Liver (tissue), 9 donors: ENCODE results near the gene KPNA6. TPM values are rescaled to one million over a fixed set of nuclear protein-coding genes. Genes with fewer than 3 reads are reported as not detected.
A peak's percentile ranks its signal among the peaks of the same experiment; 100 is the strongest.

Experiments used
- DNase-seq: peaks from one replicate; pipeline ENCODE4 v3.0.0-alpha.2; 2017; ENCODE audit warnings: low spot score
- H3K27ac ChIP-seq, 2 donors: one replicate each; pipeline ENCODE4 v1.7.0; 2013; ENCODE audit warnings: inconsistent platforms in 2 of 2, low read length in 2 of 2, control low read depth in 1 of 2, low read depth in 1 of 2, mild to moderate bottlenecking in 1 of 2
- H3K27me3 ChIP-seq, 4 donors: one replicate each; pipeline versions ENCODE4 v1.6.1 to v1.7.0; 2013; ENCODE audit warnings: low read length in 3 of 4, inconsistent platforms in 1 of 4, mild to moderate bottlenecking in 1 of 4, moderate library complexity in 1 of 4; ENCODE audit not compliant: control insufficient read depth in 4 of 4, insufficient read depth in 4 of 4
- H3K36me3 ChIP-seq, 4 donors: one replicate each; pipeline versions ENCODE4 v1.6.1 to v1.7.0; 2013; ENCODE audit warnings: low read length in 3 of 4, mild to moderate bottlenecking in 3 of 4, low read depth in 1 of 4, moderate library complexity in 1 of 4; ENCODE audit not compliant: control insufficient read depth in 4 of 4, insufficient read depth in 3 of 4
- H3K4me1 ChIP-seq, 4 donors: one replicate each; pipeline versions ENCODE4 v1.6.1 to v1.7.0; 2013; ENCODE audit warnings: low read length in 3 of 4, mild to moderate bottlenecking in 3 of 4, moderate library complexity in 1 of 4; ENCODE audit not compliant: control insufficient read depth in 4 of 4, insufficient read depth in 4 of 4
- H3K4me3 ChIP-seq, 3 donors: one replicate each; pipeline versions ENCODE4 v1.6.1 to v1.7.0; 2013; ENCODE audit warnings: low read length in 3 of 3, control low read depth in 1 of 3, low read depth in 1 of 3, mild to moderate bottlenecking in 1 of 3
- H3K9ac ChIP-seq, 2 donors: one replicate each; pipeline ENCODE4 v1.7.0; 2013; ENCODE audit warnings: low read length in 2 of 2, mild to moderate bottlenecking in 2 of 2, moderate library complexity in 2 of 2, control low read depth in 1 of 2, low read depth in 1 of 2
- H3K9me3 ChIP-seq, 4 donors: one replicate each; pipeline versions ENCODE4 v1.6.1 to v1.7.0; 2013; ENCODE audit warnings: low read length in 3 of 4; ENCODE audit not compliant: control insufficient read depth in 4 of 4
- EGR1 ChIP-seq, 2 donors: IDR thresholded peaks; 2 replicates each; pipeline ENCODE4 v1.6.1; 2016 to 2018; ENCODE audit warnings: antibody characterized with exemption in 2 of 2, low read depth in 2 of 2
- RAD21 ChIP-seq, 2 donors: IDR thresholded peaks; 2 replicates each; pipeline ENCODE4 v1.6.1; 2016; ENCODE audit warnings: antibody characterized with exemption in 2 of 2, mild to moderate bottlenecking in 2 of 2
- REST ChIP-seq: IDR thresholded peaks from 2 replicates; pipeline ENCODE4 v1.6.1; 2016; ENCODE audit warnings: antibody characterized with exemption, mild to moderate bottlenecking
- RXRA ChIP-seq, 2 donors: IDR thresholded peaks; 2 replicates each; pipeline ENCODE4 v1.6.1; 2017 to 2018; ENCODE audit warnings: antibody characterized with exemption in 2 of 2, mild to moderate bottlenecking in 1 of 2
- SP1 ChIP-seq: IDR thresholded peaks from 2 replicates; pipeline ENCODE4 v1.6.1; 2018; ENCODE audit warnings: antibody characterized with exemption, mild to moderate bottlenecking
- TAF1 ChIP-seq: conservative IDR thresholded peaks from 2 replicates; pipeline ENCODE4 v1.6.1; 2016; ENCODE audit warnings: antibody characterized with exemption, mild to moderate bottlenecking
- YY1 ChIP-seq: IDR thresholded peaks from 2 replicates; pipeline ENCODE4 v1.6.1; 2016; ENCODE audit warnings: antibody characterized with exemption, mild to moderate bottlenecking
- WGBS: extraction: QIAGEN DNeasy Blood & Tissue Kit; methylation state at CpG from one replicate; pipeline ENCODE4 v1.1.7; 2013; 5-methylcytosine and 5-hydroxymethylcytosine counted together
- polyA plus RNA-seq, 2 donors: library from polyadenylated mRNA; stranded (reverse) in 1 of 2; unstranded in 1 of 2; fragments of 200-250 nt in 1 of 2; fragments of >200 nt in 1 of 2; fragmentation: Nextera tagmentation in 1 of 2; extraction: Ambion mirVana in 1 of 2; gene quantifications; one replicate each; pipeline versions ENCODE4 v1.2.1 to v1.2.3, GENCODE V29; 2013 to 2015
- total RNA-seq, 2 donors: library from RNA; depleted of rRNA; stranded (reverse); fragments of >200 nt; gene quantifications; one replicate each; pipeline ENCODE4 v1.2.3, GENCODE V29; 2014
- TF ChIP-seq, protein P1 (sequence below): IDR thresholded peaks from 2 replicates; pipeline ENCODE4 v1.6.1; 2016; ENCODE audit warnings: antibody characterized with exemption
- TF ChIP-seq, protein P2 (sequence below): IDR thresholded peaks from 2 replicates; pipeline ENCODE4 v1.6.1; 2016; ENCODE audit warnings: antibody characterized with exemption
- TF ChIP-seq, protein P3 (sequence below): fragments of 150-350 bp; IDR thresholded peaks from 2 replicates; pipeline ENCODE4 v1.5.1; 2017; ENCODE audit warnings: improper control_type of control experiment, low read depth, low read length; ENCODE audit not compliant: missing input control
- TF ChIP-seq, protein P4 (sequence below): IDR thresholded peaks from 2 replicates; pipeline ENCODE4 v1.6.1; 2016; ENCODE audit warnings: antibody characterized with exemption
- donor health status: healthy.
- donor health status: healthy.
- donor health status: healthy.
- donor health status: healthy.
- donor health status: healthy.

KPNA6 gene
- total and polyA plus RNA-seq, 4 donors, result 9.3 to 23.2 (median 16.7) TPM

DNA sequence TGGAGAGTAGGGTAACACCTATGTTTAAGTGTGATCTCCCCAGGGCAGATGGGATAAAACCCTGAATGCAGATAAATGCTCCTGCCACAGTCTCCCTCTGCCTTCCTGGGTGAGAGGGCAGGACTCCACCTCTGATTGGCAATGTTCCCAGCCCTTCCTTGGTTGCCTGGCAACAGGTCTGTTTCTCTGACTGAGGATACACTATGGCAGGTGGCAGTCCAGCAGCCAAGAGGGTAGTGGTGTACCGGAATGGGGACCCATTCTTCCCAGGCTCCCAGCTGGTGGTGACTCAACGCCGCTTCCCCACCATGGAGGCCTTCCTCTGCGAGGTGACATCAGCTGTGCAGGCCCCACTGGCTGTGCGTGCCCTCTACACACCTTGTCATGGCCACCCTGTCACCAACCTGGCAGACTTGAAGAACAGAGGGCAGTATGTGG, 101.1 kb downstream of the KPNA6 start, which contains the start of gene DCDC2B:
DCDC2B (plus strand) TSS at position 199 of the 438 bp plus-strand sequence; CDS start at position 204, 5 bp downstream.
- H3K9ac ChIP-seq, result no peak within 1 kb of the TSS

More for the DNA sequence above, 101.1 kb downstream of the KPNA6 start, which contains the start of gene DCDC2B:
- H3K36me3 ChIP-seq, result no peaks in the 10 kb centered on the region
- H3K27me3 ChIP-seq, result no peaks in the 10 kb centered on the region
- WGBS, result 90% methylated on average over 5 of the region's 5 CpGs
- no peak within 1 kb of the TSS for H3K27ac ChIP-seq
- H3K4me1 ChIP-seq, result peaks cover 3 to 15% (median 12%) of the 10 kb centered on the region in 4 donors
- H3K4me3 ChIP-seq, result no peak within 1 kb of the TSS
- DNase-seq, result peak; percentile 65
- no peaks in the 10 kb centered on the region for H3K9me3 ChIP-seq
- no peak for TF ChIP-seq EGR1 (IDR thresholded peaks at IDR 0.05; ENCODE audit: low read depth in 2 of 2)
- TF ChIP-seq TAF1, result no peak
- TF ChIP-seq YY1, result no peak
- TF ChIP-seq, protein P1, sequence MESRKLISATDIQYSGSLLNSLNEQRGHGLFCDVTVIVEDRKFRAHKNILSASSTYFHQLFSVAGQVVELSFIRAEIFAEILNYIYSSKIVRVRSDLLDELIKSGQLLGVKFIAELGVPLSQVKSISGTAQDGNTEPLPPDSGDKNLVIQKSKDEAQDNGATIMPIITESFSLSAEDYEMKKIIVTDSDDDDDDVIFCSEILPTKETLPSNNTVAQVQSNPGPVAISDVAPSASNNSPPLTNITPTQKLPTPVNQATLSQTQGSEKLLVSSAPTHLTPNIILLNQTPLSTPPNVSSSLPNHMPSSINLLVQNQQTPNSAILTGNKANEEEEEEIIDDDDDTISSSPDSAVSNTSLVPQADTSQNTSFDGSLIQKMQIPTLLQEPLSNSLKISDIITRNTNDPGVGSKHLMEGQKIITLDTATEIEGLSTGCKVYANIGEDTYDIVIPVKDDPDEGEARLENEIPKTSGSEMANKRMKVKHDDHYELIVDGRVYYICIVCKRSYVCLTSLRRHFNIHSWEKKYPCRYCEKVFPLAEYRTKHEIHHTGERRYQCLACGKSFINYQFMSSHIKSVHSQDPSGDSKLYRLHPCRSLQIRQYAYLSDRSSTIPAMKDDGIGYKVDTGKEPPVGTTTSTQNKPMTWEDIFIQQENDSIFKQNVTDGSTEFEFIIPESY, result no peak
- TF ChIP-seq, protein P2, sequence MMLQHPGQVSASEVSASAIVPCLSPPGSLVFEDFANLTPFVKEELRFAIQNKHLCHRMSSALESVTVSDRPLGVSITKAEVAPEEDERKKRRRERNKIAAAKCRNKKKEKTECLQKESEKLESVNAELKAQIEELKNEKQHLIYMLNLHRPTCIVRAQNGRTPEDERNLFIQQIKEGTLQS, result no peak
- no peak for TF ChIP-seq RAD21 (IDR thresholded peaks at IDR 0.05)
- TF ChIP-seq, protein P3, sequence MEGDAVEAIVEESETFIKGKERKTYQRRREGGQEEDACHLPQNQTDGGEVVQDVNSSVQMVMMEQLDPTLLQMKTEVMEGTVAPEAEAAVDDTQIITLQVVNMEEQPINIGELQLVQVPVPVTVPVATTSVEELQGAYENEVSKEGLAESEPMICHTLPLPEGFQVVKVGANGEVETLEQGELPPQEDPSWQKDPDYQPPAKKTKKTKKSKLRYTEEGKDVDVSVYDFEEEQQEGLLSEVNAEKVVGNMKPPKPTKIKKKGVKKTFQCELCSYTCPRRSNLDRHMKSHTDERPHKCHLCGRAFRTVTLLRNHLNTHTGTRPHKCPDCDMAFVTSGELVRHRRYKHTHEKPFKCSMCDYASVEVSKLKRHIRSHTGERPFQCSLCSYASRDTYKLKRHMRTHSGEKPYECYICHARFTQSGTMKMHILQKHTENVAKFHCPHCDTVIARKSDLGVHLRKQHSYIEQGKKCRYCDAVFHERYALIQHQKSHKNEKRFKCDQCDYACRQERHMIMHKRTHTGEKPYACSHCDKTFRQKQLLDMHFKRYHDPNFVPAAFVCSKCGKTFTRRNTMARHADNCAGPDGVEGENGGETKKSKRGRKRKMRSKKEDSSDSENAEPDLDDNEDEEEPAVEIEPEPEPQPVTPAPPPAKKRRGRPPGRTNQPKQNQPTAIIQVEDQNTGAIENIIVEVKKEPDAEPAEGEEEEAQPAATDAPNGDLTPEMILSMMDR, result no peak
- TF ChIP-seq REST, result no peak
- TF ChIP-seq, protein P4, sequence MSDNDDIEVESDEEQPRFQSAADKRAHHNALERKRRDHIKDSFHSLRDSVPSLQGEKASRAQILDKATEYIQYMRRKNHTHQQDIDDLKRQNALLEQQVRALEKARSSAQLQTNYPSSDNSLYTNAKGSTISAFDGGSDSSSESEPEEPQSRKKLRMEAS, result no peak
- no peak for TF ChIP-seq RXRA (IDR thresholded peaks at IDR 0.05)
- no peak for TF ChIP-seq SP1
